GM10266 (cell line): ENCODE results near the gene ANKRD26.

Experiments used
- DNase-seq: peaks from one replicate; pipeline ENCODE4 v3.0.0; 2012; ENCODE audit errors: extremely low spot score
- CTCF ChIP-seq: IDR thresholded peaks from 2 replicates; pipeline ENCODE4 v1.5.1; 2012; ENCODE audit warnings: mild to moderate bottlenecking, low read depth; ENCODE audit not compliant: control insufficient read depth, insufficient read depth; ENCODE audit errors: missing control alignments

The ANKRD26 gene

GRCh38 chr10:27104919-27105318 is 4.6 kb upstream of the ANKRD26 start:
- no peak for DNase-seq
- no peak for TF ChIP-seq CTCF

GRCh38 chr10:27100813-27101347 is 586 bp upstream of the ANKRD26 start:
- no peak for DNase-seq
- no peak for TF ChIP-seq CTCF

- no peak for DNase-seq
- no peak for TF ChIP-seq CTCF
These were observed 846 bp downstream of the ANKRD26 start for GRCh38 chr10:27099448-27099847.

GRCh38 chr10:27088119-27089044 is 11.9 kb downstream of the ANKRD26 start:
- DNase-seq, result no peak
- TF ChIP-seq CTCF, result no peak

GRCh38 chr10:27072436-27073114 is 27.7 kb downstream of the ANKRD26 start:
- no peak for TF ChIP-seq CTCF
- no peak for DNase-seq

- no peak for TF ChIP-seq CTCF
- DNase-seq, result no peak
These were observed 31.9 kb downstream of the ANKRD26 start for GRCh38 chr10:27068217-27068891.
